Ascending aorta (tissue), 2 donors: Measurements from ENCODE around the gene LYRM2. TPM values are rescaled to one million over a fixed set of nuclear protein-coding genes. Genes with fewer than 3 reads are reported as not detected.
A peak's percentile ranks its signal among the peaks of the same experiment; 100 is the strongest.

Source experiments
- DNase-seq, 2 donors: peaks; one replicate each; pipeline ENCODE4 v3.0.0-alpha.2; 2019; ENCODE audit warnings: low spot score in 2 of 2
- H3K27ac ChIP-seq, 2 donors: fragments of 200-600 bp; sonication (generic); one replicate each; pipeline ENCODE4 v1.5.1; 2016 to 2017; ENCODE audit warnings: mild to moderate bottlenecking in 1 of 2
- H3K27me3 ChIP-seq: fragments of 200-600 bp; sonication (generic); one replicate; pipeline ENCODE4 v1.5.1; 2017
- H3K36me3 ChIP-seq, 2 donors: fragments of 200-600 bp; sonication (generic); one replicate each; pipeline ENCODE4 v1.5.1; 2016
- H3K4me1 ChIP-seq, 2 donors: fragments of 200-600 bp; sonication (generic); one replicate each; pipeline ENCODE4 v1.5.1; 2016 to 2017; ENCODE audit warnings: mild to moderate bottlenecking in 1 of 2
- H3K4me3 ChIP-seq, 2 donors: fragments of 200-600 bp; sonication (generic); one replicate each; pipeline ENCODE4 v1.5.1; 2016 to 2017; ENCODE audit warnings: mild to moderate bottlenecking in 1 of 2
- H3K9me3 ChIP-seq, 2 donors: fragments of 200-600 bp; sonication (generic); one replicate each; pipeline ENCODE4 v1.5.1; 2016
- CTCF ChIP-seq, 3 experiments: fragments of 200-600 bp in 2 of 3; fragments of 450-650 bp in 1 of 3; sonication (generic) in 2 of 3; IDR thresholded peaks; one replicate each; pipeline ENCODE4 v1.5.1; 2016 to 2019; ENCODE audit warnings: antibody characterized with exemption in 3 of 3, mild to moderate bottlenecking in 1 of 3, moderate library complexity in 1 of 3
- intact Hi-C: fragments of 100-400 bp; cut with DNase I; formaldehyde crosslinking; loops from one replicate; pipeline ENCODE4 v1.15.1; 2023
- total RNA-seq: library from RNA; depleted of rRNA; stranded (reverse); fragments of >200 nt; gene quantifications from one replicate; pipeline ENCODE4 v1.1.0, GENCODE V29; 2016

The LYRM2 gene
- total RNA-seq, 1 donor from 2014 or later: 5.6 TPM

GRCh38 chr6:89613790-89614189, 24.8 kb downstream of the LYRM2 start:
- Histone ChIP-seq H3K27ac (no peak overlapping the region), H3K4me3 (no peak overlapping the region), H3K9me3 (no peaks in the 10 kb centered on the region), H3K4me1 (no peaks in the 10 kb centered on the region), H3K27me3 (no peaks in the 10 kb centered on the region), H3K36me3 (peaks cover 0 to 15% of the 10 kb centered on the region in 2 donors)
- TF ChIP-seq CTCF (IDR thresholded peaks at IDR 0.05): no peak
- DNase-seq: no peak
- intact Hi-C loops: loop anchor here (5.0 kb wide), 2 partner anchors 241 to 636 kb away; no protein-coding TSS in a partner anchor

- intact Hi-C loops: loop anchor here (5.0 kb wide), 2 partner anchors 240 to 635 kb away; no protein-coding TSS in a partner anchor
- TF ChIP-seq CTCF (IDR thresholded peaks at IDR 0.05): no peak
- no peak overlapping the region for H3K4me3 ChIP-seq
- no peaks in the 10 kb centered on the region for H3K9me3 ChIP-seq
- H3K4me1 ChIP-seq: no peaks in the 10 kb centered on the region
- H3K27ac ChIP-seq: no peak overlapping the region
- no peak for DNase-seq
- no peaks in the 10 kb centered on the region for H3K27me3 ChIP-seq
- H3K36me3 ChIP-seq: peaks cover 0 to 20% of the 10 kb centered on the region in 2 donors
Observed at GRCh38 chr6:89612121-89612520, 26.4 kb downstream of the LYRM2 start.

GRCh38 chr6:89611666-89612065, 26.9 kb downstream of the LYRM2 start:
- no peak for DNase-seq
- Histone ChIP-seq H3K9me3 (no peaks in the 10 kb centered on the region), H3K4me1 (no peaks in the 10 kb centered on the region), H3K4me3 (no peak overlapping the region), H3K27me3 (no peaks in the 10 kb centered on the region), H3K36me3 (peaks cover 0 to 15% of the 10 kb centered on the region in 2 donors), H3K27ac (no peak overlapping the region)
- no peak for TF ChIP-seq CTCF (IDR thresholded peaks at IDR 0.05)
- intact Hi-C loops: loop anchor here (5.0 kb wide), 2 partner anchors 239 to 634 kb away; no protein-coding TSS in a partner anchor

GRCh38 chr6:89610149-89610642, 28.4 kb downstream of the LYRM2 start:
- Histone ChIP-seq H3K36me3 (peaks cover 0 to 17% of the 10 kb centered on the region in 2 donors), H3K27ac (no peak overlapping the region), H3K9me3 (no peaks in the 10 kb centered on the region), H3K27me3 (no peaks in the 10 kb centered on the region), H3K4me1 (no peaks in the 10 kb centered on the region), H3K4me3 (no peak overlapping the region)
- intact Hi-C loops: loop anchor here (1.0 to 5.0 kb wide), 3 partner anchors 177 to 633 kb away; partner anchors contain the start of gene ANKRD6
- peak in 1 of 2 donors; percentile 78 for DNase-seq
- peak; percentile 67 to 82 (median 73) for TF ChIP-seq CTCF (IDR thresholded peaks at IDR 0.05)

DNA sequence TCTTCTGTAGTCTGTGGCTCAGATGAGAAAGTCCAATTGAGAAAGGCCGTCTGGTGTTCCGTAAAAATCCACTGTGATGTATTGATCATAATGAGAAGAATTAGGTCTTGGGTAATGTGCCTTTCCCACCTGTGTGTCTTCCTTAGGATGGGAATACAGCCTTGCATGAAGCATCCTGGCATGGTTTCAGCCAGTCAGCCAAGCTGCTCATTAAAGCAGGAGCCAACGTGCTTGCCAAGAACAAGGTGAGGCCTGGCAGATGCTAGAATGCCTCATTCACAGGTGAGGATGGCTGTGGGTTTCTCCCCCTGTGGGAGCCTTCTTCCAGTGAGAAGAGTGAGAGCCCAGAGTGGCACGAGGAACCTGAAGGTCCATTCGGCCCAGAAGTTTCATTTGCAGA, 32.7 kb downstream of the LYRM2 start:
- Histone ChIP-seq H3K4me3 (no peak overlapping the region), H3K36me3 (peaks cover 0 to 26% of the 10 kb centered on the region in 2 donors), H3K9me3 (no peaks in the 10 kb centered on the region), H3K27ac (no peak overlapping the region), H3K4me1 (no peaks in the 10 kb centered on the region), H3K27me3 (no peaks in the 10 kb centered on the region)
- no peak for DNase-seq
- TF ChIP-seq CTCF (IDR thresholded peaks at IDR 0.05): no peak
- intact Hi-C loops: no loop called here
